RCC 7860 (cell line): ENCODE measurements around the gene HTRA3.
"Not testable (repeated sequence)": the region's sequence is repeated elsewhere in the genome, so short reads cannot be mapped to it uniquely, and the experiment has no call there.

Source experiments
- DNase-seq: peaks from one replicate; pipeline ENCODE4 v3.0.0-alpha.2; 2015; ENCODE audit warnings: low spot score
- FAIRE-seq: peaks from 2 replicates; lab custom pipeline; 2012; peaks lifted over from hg19 to GRCh38; lab: Jason Lieb, UNC

Gene HTRA3

GRCh38 chr4:8336412-8337075 is 67.0 kb downstream of the HTRA3 start:
- DNase-seq (peak; percentile 94), FAIRE-seq (peak; percentile 95)

GRCh38 chr4:8338351-8338961 is 68.9 kb downstream of the HTRA3 start:
- FAIRE-seq (no peak), DNase-seq (no peak)

- FAIRE-seq, result no peak
- DNase-seq, result no peak
Observed at GRCh38 chr4:8340781-8341241, 71.3 kb downstream of the HTRA3 start.

GRCh38 chr4:8341281-8341680 is 71.7 kb downstream of the HTRA3 start:
- DNase-seq, FAIRE-seq: not testable (repeated sequence)

- DNase-seq (no peak), FAIRE-seq (no peak)
Observed at GRCh38 chr4:8341691-8342090, 72.1 kb downstream of the HTRA3 start.

GRCh38 chr4:8342651-8343261 is 73.2 kb downstream of the HTRA3 start:
- no peak for FAIRE-seq
- DNase-seq, result no peak

GRCh38 chr4:8343262-8343966 is 73.9 kb downstream of the HTRA3 start:
- FAIRE-seq, result no peak
- DNase-seq, result no peak

GRCh38 chr4:8343967-8344331 is 74.4 kb downstream of the HTRA3 start:
- DNase-seq, result no peak
- no peak for FAIRE-seq

GRCh38 chr4:8344377-8344776 is 74.8 kb downstream of the HTRA3 start:
- DNase-seq, result no peak
- no peak for FAIRE-seq

GRCh38 chr4:8345053-8345945 is 75.7 kb downstream of the HTRA3 start:
- DNase-seq (no peak), FAIRE-seq (no peak)

GRCh38 chr4:8345946-8346814 is 76.6 kb downstream of the HTRA3 start:
- FAIRE-seq, result no peak

GRCh38 chr4:8346838-8347605 is 77.5 kb downstream of the HTRA3 start:
- DNase-seq (no peak), FAIRE-seq (no peak)

More at GRCh38 chr4:8345946-8346814, 76.6 kb downstream of the HTRA3 start:
- no peak for DNase-seq

- no peak for FAIRE-seq
- no peak for DNase-seq
Observed at GRCh38 chr4:8347660-8348059, 78.1 kb downstream of the HTRA3 start.

GRCh38 chr4:8348071-8348470 is 78.5 kb downstream of the HTRA3 start:
- no peak for FAIRE-seq
- DNase-seq, result no peak

GRCh38 chr4:8349236-8349635 is 79.7 kb downstream of the HTRA3 start:
- not testable (repeated sequence) for FAIRE-seq, DNase-seq

GRCh38 chr4:8349664-8350236 is 80.2 kb downstream of the HTRA3 start:
- FAIRE-seq (no peak), DNase-seq (no peak)

- DNase-seq, result no peak
- no peak for FAIRE-seq
Observed at GRCh38 chr4:8350352-8350751, 80.8 kb downstream of the HTRA3 start.

GRCh38 chr4:8350841-8351461 is 81.4 kb downstream of the HTRA3 start:
- FAIRE-seq (no peak), DNase-seq (no peak)
